Neural cell (in vitro differentiated cells): Measurements from ENCODE around the gene LCN9. TPM values are rescaled to one million over a fixed set of nuclear protein-coding genes. Genes with fewer than 3 reads are reported as not detected.

Source experiments
- H2AFZ ChIP-seq: fragments of 200-600, 300-800 bp; sonication (generic), shearing (Covaris generic); 2 replicates; pipeline ENCODE4 v1.6.0; 2014; ENCODE audit warnings: low read depth, mild to moderate bottlenecking, antibody characterized with exemption, low read length, moderate library complexity
- H3F3A ChIP-seq: fragments of 200-600 bp; shearing (Covaris generic); 2 replicates; pipeline ENCODE4 v1.6.1; 2016; ENCODE audit warnings: mild to moderate bottlenecking, moderate library complexity, mixed read lengths, antibody characterized with exemption, low read length; ENCODE audit not compliant: insufficient read depth, poor library complexity, severe bottlenecking
- H3K27ac ChIP-seq: fragments of 200-600, 300-800 bp; sonication (generic), shearing (Covaris generic); 2 replicates; pipeline ENCODE4 v1.5.1; 2014; ENCODE audit warnings: mild to moderate bottlenecking, low read length, moderate library complexity
- H3K27me3 ChIP-seq: fragments of 300-800, 200-600 bp; sonication (generic), shearing (Covaris generic); 2 replicates; pipeline ENCODE4 v1.6.0; 2014; ENCODE audit warnings: mild to moderate bottlenecking, low read depth, low read length, moderate library complexity; ENCODE audit not compliant: insufficient read depth
- H3K36me3 ChIP-seq: fragments of 300-800, 200-600 bp; sonication (generic), shearing (Covaris generic); 2 replicates; pipeline ENCODE4 v1.5.1; 2014; ENCODE audit warnings: mild to moderate bottlenecking, antibody characterized with exemption, low read length, moderate library complexity; ENCODE audit not compliant: insufficient read depth
- H3K4me2 ChIP-seq: fragments of 300-800, 200-600 bp; sonication (generic), shearing (Covaris generic); 2 replicates; pipeline ENCODE4 v1.6.0; 2014; ENCODE audit warnings: mild to moderate bottlenecking, low read length
- H3K4me3 ChIP-seq: fragments of 300-800, 200-600 bp; sonication (generic), shearing (Covaris generic); 2 replicates; pipeline ENCODE4 v1.5.1; 2014; ENCODE audit warnings: mild to moderate bottlenecking, low read length, moderate library complexity
- H3K79me2 ChIP-seq: fragments of 200-600 bp; shearing (Covaris generic); replicated peaks from 2 replicates; pipeline ENCODE4 v1.6.0; 2014; ENCODE audit warnings: mild to moderate bottlenecking, low read length, moderate library complexity; ENCODE audit not compliant: insufficient read depth
- H3K9ac ChIP-seq: fragments of 300-800, 200-600 bp; sonication (generic), shearing (Covaris generic); 2 replicates; pipeline ENCODE4 v1.6.1; 2016; ENCODE audit warnings: mild to moderate bottlenecking, low read length, mixed read lengths
- H3K9me2 ChIP-seq: fragments of 200-600 bp; shearing (Covaris generic); 2 replicates; pipeline ENCODE4 v1.6.1; 2016; ENCODE audit warnings: mild to moderate bottlenecking, low read length, mixed read lengths; ENCODE audit not compliant: insufficient read depth
- H3K9me3 ChIP-seq: fragments of 200-600, 300-800 bp; sonication (generic), shearing (Covaris generic); 2 replicates; pipeline ENCODE4 v1.6.1; 2016; ENCODE audit warnings: mild to moderate bottlenecking, mixed run types, low read length, moderate library complexity, mixed read lengths
- H4K20me1 ChIP-seq: fragments of 200-600 bp; shearing (Covaris generic); 2 replicates; pipeline ENCODE4 v1.6.1; 2016; ENCODE audit warnings: mild to moderate bottlenecking, mixed run types; ENCODE audit not compliant: insufficient read depth
- EP300 ChIP-seq: fragments of 450-650 bp; conservative IDR thresholded peaks from 2 replicates; pipeline ENCODE4 v1.6.1; 2014; ENCODE audit warnings: antibody characterized with exemption, mild to moderate bottlenecking, moderate library complexity; ENCODE audit not compliant: poor library complexity, severe bottlenecking
- EZH2 ChIP-seq: fragments of 200-600, 300-800 bp; shearing (Covaris generic), sonication (generic); IDR thresholded peaks from 2 replicates; pipeline ENCODE4 v1.6.1; 2014; ENCODE audit warnings: antibody characterized with exemption, low read length, borderline replicate concordance, mild to moderate bottlenecking; ENCODE audit not compliant: insufficient read depth, poor library complexity, severe bottlenecking
- MXI1 ChIP-seq: fragments of 450-650 bp; conservative IDR thresholded peaks from 2 replicates; pipeline ENCODE4 v1.6.1; 2014; ENCODE audit warnings: antibody characterized with exemption, mild to moderate bottlenecking; ENCODE audit not compliant: poor library complexity, severe bottlenecking
- POLR2AphosphoS5 ChIP-seq: IDR thresholded peaks from 2 replicates; pipeline ENCODE4 v1.6.1; 2012
- RAD21 ChIP-seq: fragments of 450-650 bp; conservative IDR thresholded peaks from 2 replicates; pipeline ENCODE4 v1.6.1; 2014; ENCODE audit warnings: antibody characterized with exemption, mild to moderate bottlenecking, moderate library complexity
- SMC3 ChIP-seq: fragments of 450-650 bp; conservative IDR thresholded peaks from 2 replicates; pipeline ENCODE4 v1.6.1; 2014; ENCODE audit warnings: antibody characterized with exemption, mild to moderate bottlenecking, moderate library complexity; ENCODE audit not compliant: poor library complexity
- TAF1 ChIP-seq: IDR thresholded peaks from 2 replicates; pipeline ENCODE4 v1.6.1; 2012; ENCODE audit warnings: low read depth
- polyA plus RNA-seq: library from polyadenylated mRNA; depleted of rRNA; stranded (reverse); fragments of >200 nt; gene quantifications from 2 replicates; pipeline ENCODE4 v1.2.3, GENCODE V29; 2014
- TF ChIP-seq, protein P1 (sequence below): IDR thresholded peaks from 2 replicates; pipeline ENCODE4 v1.6.1; 2012; ENCODE audit warnings: borderline replicate concordance
- TF ChIP-seq, protein P2 (sequence below): fragments of 450-650 bp; IDR thresholded peaks from 2 replicates; pipeline ENCODE4 v1.5.1; 2014; ENCODE audit warnings: antibody characterized with exemption, mild to moderate bottlenecking, moderate library complexity; ENCODE audit not compliant: poor library complexity, severe bottlenecking

Gene LCN9
- polyA plus RNA-seq, 1 donor from 2014 or later = 2.5 TPM

DNA sequence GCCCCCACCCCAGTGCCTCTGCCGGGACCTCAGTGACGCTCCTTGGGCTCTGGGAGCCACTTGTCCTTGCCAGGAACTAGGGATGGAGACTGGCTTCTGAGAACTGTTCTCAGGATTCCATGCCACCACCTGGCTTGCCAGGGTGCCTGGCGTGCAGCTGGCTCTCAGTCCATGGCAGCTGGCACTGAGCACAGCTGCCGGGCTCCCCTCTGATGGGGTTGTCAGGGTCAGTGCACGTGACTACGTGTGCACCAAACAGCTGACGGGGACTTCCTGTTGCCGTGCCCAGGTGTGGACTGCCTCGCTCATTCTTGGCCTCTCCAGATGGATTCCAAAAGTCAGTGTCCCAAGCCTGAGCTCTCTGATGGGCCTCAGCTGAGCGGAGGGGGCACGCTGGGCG is 48.3 kb downstream of the LCN9 start:
- Histone ChIP-seq H3K9me3 (no peaks in the 10 kb centered on the region), H2AFZ (no peak overlapping the region), H3K4me2 (no peak overlapping the region), H3F3A (no peaks in the 10 kb centered on the region), H3K27ac (no peak overlapping the region), H3K79me2 (no peaks in the 10 kb centered on the region), H3K9me2 (no peaks in the 10 kb centered on the region), H4K20me1 (no peaks in the 10 kb centered on the region), H3K9ac (no peak overlapping the region), H3K36me3 (no peaks in the 10 kb centered on the region), H3K27me3 (peaks cover 40% of the 10 kb centered on the region), H3K4me3 (no peak overlapping the region)
- TF ChIP-seq MXI1 (no peak), POLR2AphosphoS5 (no peak), SMC3 (no peak)
- TF ChIP-seq, protein P1, sequence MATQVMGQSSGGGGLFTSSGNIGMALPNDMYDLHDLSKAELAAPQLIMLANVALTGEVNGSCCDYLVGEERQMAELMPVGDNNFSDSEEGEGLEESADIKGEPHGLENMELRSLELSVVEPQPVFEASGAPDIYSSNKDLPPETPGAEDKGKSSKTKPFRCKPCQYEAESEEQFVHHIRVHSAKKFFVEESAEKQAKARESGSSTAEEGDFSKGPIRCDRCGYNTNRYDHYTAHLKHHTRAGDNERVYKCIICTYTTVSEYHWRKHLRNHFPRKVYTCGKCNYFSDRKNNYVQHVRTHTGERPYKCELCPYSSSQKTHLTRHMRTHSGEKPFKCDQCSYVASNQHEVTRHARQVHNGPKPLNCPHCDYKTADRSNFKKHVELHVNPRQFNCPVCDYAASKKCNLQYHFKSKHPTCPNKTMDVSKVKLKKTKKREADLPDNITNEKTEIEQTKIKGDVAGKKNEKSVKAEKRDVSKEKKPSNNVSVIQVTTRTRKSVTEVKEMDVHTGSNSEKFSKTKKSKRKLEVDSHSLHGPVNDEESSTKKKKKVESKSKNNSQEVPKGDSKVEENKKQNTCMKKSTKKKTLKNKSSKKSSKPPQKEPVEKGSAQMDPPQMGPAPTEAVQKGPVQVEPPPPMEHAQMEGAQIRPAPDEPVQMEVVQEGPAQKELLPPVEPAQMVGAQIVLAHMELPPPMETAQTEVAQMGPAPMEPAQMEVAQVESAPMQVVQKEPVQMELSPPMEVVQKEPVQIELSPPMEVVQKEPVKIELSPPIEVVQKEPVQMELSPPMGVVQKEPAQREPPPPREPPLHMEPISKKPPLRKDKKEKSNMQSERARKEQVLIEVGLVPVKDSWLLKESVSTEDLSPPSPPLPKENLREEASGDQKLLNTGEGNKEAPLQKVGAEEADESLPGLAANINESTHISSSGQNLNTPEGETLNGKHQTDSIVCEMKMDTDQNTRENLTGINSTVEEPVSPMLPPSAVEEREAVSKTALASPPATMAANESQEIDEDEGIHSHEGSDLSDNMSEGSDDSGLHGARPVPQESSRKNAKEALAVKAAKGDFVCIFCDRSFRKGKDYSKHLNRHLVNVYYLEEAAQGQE = no peak

DNA sequence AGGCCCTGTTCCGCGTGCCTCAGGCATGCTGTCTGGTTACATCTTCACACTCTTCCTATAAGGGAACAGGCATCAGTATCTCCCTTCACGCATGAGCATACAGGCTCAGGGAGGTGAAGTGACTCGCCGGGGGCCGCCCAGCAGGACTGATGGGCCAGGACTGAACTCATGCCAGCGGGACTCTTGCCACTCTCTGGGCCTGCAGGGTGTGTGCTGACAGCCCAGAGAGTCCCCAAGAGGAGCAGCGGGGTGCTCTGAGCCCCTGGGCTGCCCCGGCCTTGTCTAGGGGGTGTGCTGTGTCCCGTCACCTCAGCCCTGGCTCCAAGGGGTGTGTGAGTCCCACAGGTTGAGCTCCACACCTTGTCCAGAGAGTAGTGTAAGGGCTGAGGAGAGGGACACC is 48.8 kb downstream of the LCN9 start:
- TF ChIP-seq RAD21 (no peak), POLR2AphosphoS5 (no peak), TAF1 (no peak), EZH2 (no peak), SMC3 (no peak), MXI1 (no peak), EP300 (no peak)
- TF ChIP-seq, protein P1 = no peak
- TF ChIP-seq, protein P2, sequence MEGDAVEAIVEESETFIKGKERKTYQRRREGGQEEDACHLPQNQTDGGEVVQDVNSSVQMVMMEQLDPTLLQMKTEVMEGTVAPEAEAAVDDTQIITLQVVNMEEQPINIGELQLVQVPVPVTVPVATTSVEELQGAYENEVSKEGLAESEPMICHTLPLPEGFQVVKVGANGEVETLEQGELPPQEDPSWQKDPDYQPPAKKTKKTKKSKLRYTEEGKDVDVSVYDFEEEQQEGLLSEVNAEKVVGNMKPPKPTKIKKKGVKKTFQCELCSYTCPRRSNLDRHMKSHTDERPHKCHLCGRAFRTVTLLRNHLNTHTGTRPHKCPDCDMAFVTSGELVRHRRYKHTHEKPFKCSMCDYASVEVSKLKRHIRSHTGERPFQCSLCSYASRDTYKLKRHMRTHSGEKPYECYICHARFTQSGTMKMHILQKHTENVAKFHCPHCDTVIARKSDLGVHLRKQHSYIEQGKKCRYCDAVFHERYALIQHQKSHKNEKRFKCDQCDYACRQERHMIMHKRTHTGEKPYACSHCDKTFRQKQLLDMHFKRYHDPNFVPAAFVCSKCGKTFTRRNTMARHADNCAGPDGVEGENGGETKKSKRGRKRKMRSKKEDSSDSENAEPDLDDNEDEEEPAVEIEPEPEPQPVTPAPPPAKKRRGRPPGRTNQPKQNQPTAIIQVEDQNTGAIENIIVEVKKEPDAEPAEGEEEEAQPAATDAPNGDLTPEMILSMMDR = no peak
- Histone ChIP-seq H3K9ac (no peak overlapping the region), H3K27ac (no peak overlapping the region), H4K20me1 (no peaks in the 10 kb centered on the region), H3K36me3 (no peaks in the 10 kb centered on the region), H3K9me3 (no peaks in the 10 kb centered on the region), H3F3A (no peaks in the 10 kb centered on the region), H3K27me3 (peaks cover 45% of the 10 kb centered on the region), H3K9me2 (no peaks in the 10 kb centered on the region), H2AFZ (no peak overlapping the region), H3K4me2 (no peak overlapping the region), H3K4me3 (no peak overlapping the region), H3K79me2 (no peaks in the 10 kb centered on the region)
